Loucy (cell line): ENCODE data around the gene CTNNA2.

Source experiments
- CTCF ChIP-seq: fragments of 200-600 bp; sonication (generic); conservative IDR thresholded peaks from 2 replicates; pipeline ENCODE4 v1.5.1; 2014; ENCODE audit warnings: mild to moderate bottlenecking, antibody characterized with exemption, low read length
- EZH2phosphoT487 ChIP-seq: fragments of 200-600 bp; IDR thresholded peaks from 2 replicates; pipeline ENCODE4 v1.6.1; 2018; ENCODE audit warnings: antibody characterized with exemption, mild to moderate bottlenecking, moderate library complexity, borderline replicate concordance

- no peak for TF ChIP-seq CTCF
- no peak for TF ChIP-seq EZH2phosphoT487
These were observed 732.2 kb downstream of the CTNNA2 start for GRCh38 chr2:80244905-80245584.
